Activated CD4-positive, alpha-beta T cell treated with anti-CD3 and anti-CD28 coated beads, Interleukin-2, amount 50 U/mL, for 48 hours (primary cell): ENCODE measurements around the gene MRM3.
"Not testable (repeated sequence)": the region's sequence is repeated elsewhere in the genome, so short reads cannot be mapped to it uniquely, and the experiment has no call there.

Source experiments
- DNase-seq, 2 experiments: peaks; one replicate each; pipeline ENCODE4 v3.0.0-alpha.2; 2020

MRM3 gene

DNA sequence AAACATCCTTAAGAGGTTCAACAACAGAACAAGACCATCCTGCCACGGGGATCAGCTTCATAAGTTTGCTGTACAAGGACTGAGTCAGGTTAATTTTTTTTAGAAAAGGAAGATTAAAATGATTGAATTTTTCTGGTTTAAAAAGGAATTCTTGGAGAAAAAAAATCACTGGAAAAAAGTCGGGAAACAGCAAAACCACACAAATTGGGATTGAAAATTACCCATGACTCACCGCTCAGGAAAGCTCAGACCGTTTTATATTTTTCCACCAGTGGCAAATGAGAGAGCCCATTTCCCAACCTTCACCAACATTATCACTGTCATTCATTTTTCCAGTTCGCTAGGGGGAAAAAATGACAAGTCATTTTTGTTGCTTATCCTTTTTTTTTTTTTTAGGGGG lies 46.6 kb downstream of the MRM3 start:
- DNase-seq: no peak

- DNase-seq: not testable (repeated sequence)
Observed at GRCh38 chr17:829614-830013, 47.5 kb downstream of the MRM3 start.

DNA sequence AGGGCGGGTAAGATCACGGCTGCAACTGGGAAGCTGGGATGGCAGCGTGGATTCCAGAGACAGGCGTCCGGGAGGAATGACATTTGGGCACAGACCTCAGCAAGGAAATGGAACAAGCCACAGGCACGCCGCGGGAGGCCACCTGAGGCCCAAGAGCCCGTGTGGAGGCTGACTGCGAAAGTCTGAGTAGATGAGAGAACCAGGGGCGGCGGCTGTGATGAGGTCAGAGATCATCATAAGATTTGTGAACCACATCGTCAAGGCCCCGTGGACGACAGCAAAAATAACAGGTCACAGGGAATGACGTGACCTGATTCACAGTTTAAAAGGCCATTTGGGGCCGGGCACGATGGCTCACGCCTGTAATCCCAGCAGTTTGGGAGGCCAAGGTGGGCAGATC lies 48.2 kb downstream of the MRM3 start:
- no peak for DNase-seq

DNA sequence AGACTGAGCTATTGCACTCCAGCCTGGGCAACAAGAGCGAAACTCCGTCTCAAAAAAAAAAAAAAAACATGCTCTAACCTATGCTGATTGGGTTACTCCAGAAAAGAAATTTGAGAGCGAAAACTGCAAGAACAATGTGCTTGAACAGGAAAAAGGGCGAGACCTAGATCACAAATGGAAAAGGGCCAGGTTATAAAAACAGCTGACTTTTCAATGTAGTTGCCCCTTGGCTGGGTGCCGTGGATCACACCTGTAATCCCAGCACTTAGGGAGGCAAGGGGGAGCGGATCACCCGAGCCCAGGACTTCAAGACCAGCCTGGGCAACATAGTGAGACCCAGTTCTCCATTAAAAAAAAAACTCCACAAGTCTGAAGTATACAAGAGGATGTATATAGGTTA lies 48.8 kb downstream of the MRM3 start:
- no peak for DNase-seq

- no peak for DNase-seq
Observed at GRCh38 chr17:834136-834535, 52.0 kb downstream of the MRM3 start.

GRCh38 chr17:835263-835662 lies 53.1 kb downstream of the MRM3 start:
- no peak for DNase-seq

DNA sequence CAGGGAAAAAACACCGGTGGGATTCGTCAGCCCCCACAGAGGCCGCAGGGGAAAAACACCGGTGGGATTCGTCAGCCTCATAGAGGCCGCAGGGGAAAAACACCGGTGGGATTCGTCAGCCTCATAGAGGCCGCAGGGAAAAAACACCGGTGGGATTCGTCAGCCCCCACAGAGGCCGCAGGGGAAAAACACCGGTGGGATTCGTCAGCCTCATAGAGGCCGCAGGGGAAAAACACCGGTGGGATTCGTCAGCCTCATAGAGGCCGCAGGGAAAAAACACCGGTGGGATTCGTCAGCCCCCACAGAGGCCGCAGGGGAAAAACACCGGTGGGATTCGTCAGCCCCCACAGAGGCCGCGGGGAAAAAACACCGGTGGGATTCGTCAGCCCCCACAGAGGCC lies 53.6 kb downstream of the MRM3 start:
- DNase-seq: not testable (repeated sequence)

- DNase-seq: no peak
Observed at GRCh38 chr17:836151-836550, 54.0 kb downstream of the MRM3 start.

DNA sequence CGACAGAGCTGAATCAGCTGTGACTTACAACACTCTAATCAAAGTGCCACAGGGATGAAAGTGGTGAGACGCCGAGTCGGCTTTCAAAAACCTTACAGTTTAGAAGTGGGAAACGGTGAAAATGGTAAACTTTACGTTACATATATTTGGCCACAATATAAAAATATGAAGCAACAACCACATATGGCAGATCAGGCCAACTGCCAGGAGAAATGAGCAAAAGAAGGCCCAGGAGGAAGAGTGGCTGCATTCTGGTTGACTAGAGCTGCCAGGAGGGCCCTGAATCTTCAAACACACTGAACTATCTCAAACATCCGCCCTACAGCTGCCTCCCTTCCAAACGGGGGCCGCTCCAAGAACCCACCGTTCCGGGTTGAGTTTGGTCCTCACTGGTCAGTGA lies 56.3 kb downstream of the MRM3 start:
- DNase-seq: no peak

GRCh38 chr17:841313-841712 lies 59.2 kb downstream of the MRM3 start:
- no peak for DNase-seq
